ENCODE measurements around the gene MRPL24. TPM values are rescaled to one million over a fixed set of nuclear protein-coding genes. Genes with fewer than 3 reads are reported as not detected.

The MRPL24 gene
- total and polyA plus RNA-seq, 10 of the 15 experiments (the other 5 are each of a cell fraction or from before 2014, with no cell fraction given): 87.4 to 269 (median 134) TPM

DNA sequence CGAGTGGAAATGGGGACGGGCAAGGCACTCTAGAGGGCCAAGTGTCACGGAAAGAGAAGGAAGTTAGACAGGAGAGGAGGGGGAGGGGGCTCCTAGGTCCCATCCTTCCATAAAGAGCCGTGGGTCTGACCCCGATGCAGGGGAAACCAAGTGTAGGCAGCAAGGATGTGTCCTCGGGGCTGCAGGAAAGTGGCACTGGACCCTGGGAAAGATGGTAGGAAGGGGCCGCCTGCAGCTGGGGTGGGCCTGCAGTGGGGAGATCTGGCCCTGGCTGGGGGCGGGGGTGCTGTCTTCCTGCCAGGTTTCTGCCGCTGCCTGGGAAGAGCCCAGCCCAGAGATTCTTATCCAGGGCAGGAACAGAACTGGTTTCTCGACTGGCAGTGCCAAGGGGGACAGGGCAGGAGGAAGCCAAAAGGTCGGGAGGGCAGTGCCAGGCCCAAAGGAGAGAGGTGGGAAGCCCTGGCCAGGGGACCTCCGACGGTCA, 48.4 kb downstream of the MRPL24 start:
- H3K4me1 ChIP-seq (ENCODE audit: control insufficient read depth, insufficient read depth, low read length): no peaks in the 10 kb centered on the region
- SMC1A ChIA-PET (ENCODE audit: uncharacterized antibody, unreplicated experiment): interaction anchor here (4.0 kb wide), 1 partner anchor 33 kb away, joined by 168 read pairs; the partner anchor contains the start of genes ISG20L2 and METTL25B
- ATAC-seq: no peak
- RAD21 ChIA-PET (ENCODE audit: unreplicated experiment): interaction anchor here (4.3 to 10.2 kb wide), 3 partner anchors 14 to 167 kb away, joined by 28 to 173 read pairs (median 57); partner anchors contain the start of genes CRABP2, INSRR, ISG20L2 and METTL25B
- WGBS (ENCODE audit: insufficient coverage, insufficient replicate concordance, low lambda C conversion rate, missing lambda C conversion rate): 8% methylated on average over 13 of the region's 13 CpGs
- peaks cover 4% of the 10 kb centered on the region; the same call in 1 of the 2 replicates for H4K20me1 ChIP-seq (ENCODE audit: control insufficient read depth, insufficient read depth)
- H3K9ac ChIP-seq (ENCODE audit: control insufficient read depth, insufficient read depth, low read length): no peak overlapping the region
- no peak for TF ChIP-seq TARDBP (IDR thresholded peaks at IDR 0.05; ENCODE audit: borderline replicate concordance)
- TF ChIP-seq MYC (IDR thresholded peaks at IDR 0.05; ENCODE audit: insufficient read depth, insufficient read length, insufficient replicate concordance, low read length, severe bottlenecking): no peak
- TF ChIP-seq SP1 (IDR thresholded peaks at IDR 0.05; ENCODE audit: low read depth, low read length): no peak
- no peaks in the 10 kb centered on the region for H3K79me2 ChIP-seq (ENCODE audit: control insufficient read depth, insufficient read depth, low read length)
- no peak for FAIRE-seq
- CTCF ChIA-PET: interaction anchor here (1.0 to 11.1 kb wide), 5 partner anchors 12 to 167 kb away, joined by 3 to 433 read pairs (median 106); partner anchors contain the start of genes CRABP2, INSRR, ISG20L2 and METTL25B
- DNase-seq (ENCODE audit: low read depth, low spot score): no peak
- peaks cover 18 to 33% of the 10 kb centered on the region in 2 experiments for H3K27me3 ChIP-seq (replicated peaks in 1 of 2; ENCODE audit: control insufficient read depth in 2 of 2, insufficient read depth in 2 of 2, low read length in 1 of 2)
- BruUV-seq (replicated peaks): no TSS peak
- no peaks in the 10 kb centered on the region for H3K9me3 ChIP-seq (replicated peaks; ENCODE audit: control insufficient read depth, insufficient read depth, low read length)
- H2AFZ ChIP-seq (ENCODE audit: control insufficient read depth, low read depth, low read length): no peak overlapping the region
- H3K4me2 ChIP-seq (ENCODE audit: control insufficient read depth, insufficient read depth): no peak overlapping the region
- H3K4me3 ChIP-seq: no peak overlapping the region
- POLR2A ChIA-PET: no interaction called here
- H3K36me3 ChIP-seq (ENCODE audit: control insufficient read depth in 2 of 2, insufficient read depth in 2 of 2, low read length in 1 of 2): no peaks in the 10 kb centered on the region
- in situ Hi-C loops (cut with MboI) (no loop called here), intact Hi-C loops (cut with micrococcal nuclease; ENCODE audit: unreplicated experiment) (no loop called here)
- H3K27ac ChIP-seq (ENCODE audit: control insufficient read depth, insufficient read depth): no peak overlapping the region

DNA sequence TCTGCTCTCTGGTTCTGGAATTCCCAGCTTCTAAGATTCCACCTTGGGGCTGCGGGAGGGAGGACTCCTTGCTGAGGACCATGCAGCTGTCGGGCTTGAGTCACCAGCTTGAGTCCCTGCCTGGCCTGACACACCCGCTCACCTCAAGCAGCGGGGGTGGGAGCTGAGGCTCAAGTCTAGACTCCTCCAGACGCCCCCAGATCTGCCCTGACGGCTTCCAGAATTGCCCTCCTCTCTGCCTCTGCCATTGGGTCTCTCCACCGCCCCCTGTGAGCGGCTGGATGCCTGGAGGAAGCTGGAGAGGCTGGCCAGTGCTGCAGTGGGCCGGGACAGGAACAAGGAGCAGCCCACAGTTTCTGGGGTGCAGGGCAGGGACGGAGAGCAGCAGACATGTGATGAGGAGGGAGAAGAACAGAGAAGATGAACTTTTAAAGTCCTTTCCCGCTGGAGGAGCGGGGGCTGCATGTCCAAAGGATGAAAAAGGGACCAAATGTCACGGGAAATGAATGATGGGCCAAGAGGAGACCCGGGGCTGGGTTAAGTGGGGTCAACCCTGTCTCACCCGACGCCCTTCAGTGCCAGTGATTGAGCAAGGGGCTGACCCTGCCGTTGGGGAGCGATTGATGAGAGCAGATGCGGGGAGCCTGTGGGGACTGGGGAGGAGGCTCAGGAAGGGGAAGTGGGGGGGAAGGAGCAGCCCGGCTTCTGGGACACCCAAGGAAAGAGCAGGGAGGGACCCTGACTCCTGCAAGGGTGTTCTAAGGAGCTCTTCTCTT, 49.0 kb downstream of the MRPL24 start:
- no peak overlapping the region for H3K4me2 ChIP-seq (ENCODE audit: control insufficient read depth, insufficient read depth)
- intact Hi-C loops (cut with micrococcal nuclease; ENCODE audit: unreplicated experiment): no loop called here
- peaks cover 18 to 33% of the 10 kb centered on the region in 2 experiments for H3K27me3 ChIP-seq (replicated peaks in 1 of 2; ENCODE audit: control insufficient read depth in 2 of 2, insufficient read depth in 2 of 2, low read length in 1 of 2)
- no peak overlapping the region for H3K4me3 ChIP-seq
- H3K36me3 ChIP-seq (ENCODE audit: control insufficient read depth in 2 of 2, insufficient read depth in 2 of 2, low read length in 1 of 2): no peaks in the 10 kb centered on the region
- 6% methylated on average over 16 of the region's 20 CpGs for WGBS (ENCODE audit: insufficient coverage, insufficient replicate concordance, low lambda C conversion rate, missing lambda C conversion rate)
- ChIA-PET POLR2A (interaction anchor here (0.7 kb wide), 1 partner anchor 34 kb away, joined by 3 read pairs; no protein-coding TSS in a partner anchor), CTCF (interaction anchor here (1.0 to 11.1 kb wide), 9 partner anchors 9 to 199 kb away, joined by 3 to 433 read pairs (median 68); partner anchors contain the start of genes CRABP2, INSRR, ISG20L2 and METTL25B), RAD21 (ENCODE audit: unreplicated experiment) (interaction anchor here (4.3 to 10.2 kb wide), 3 partner anchors 15 to 168 kb away, joined by 28 to 173 read pairs (median 57); partner anchors contain the start of genes CRABP2, INSRR, ISG20L2 and METTL25B), SMC1A (ENCODE audit: uncharacterized antibody, unreplicated experiment) (interaction anchor here (1.1 to 4.0 kb wide), 3 partner anchors 15 to 169 kb away, joined by 3 to 168 read pairs (median 29); partner anchors contain the start of genes ISG20L2, METTL25B and NTRK1)
- no peak overlapping the region for H2AFZ ChIP-seq (ENCODE audit: control insufficient read depth, low read depth, low read length)
- H3K9ac ChIP-seq (ENCODE audit: control insufficient read depth, insufficient read depth, low read length): no peak overlapping the region
- FAIRE-seq: no peak
- no peak for DNase-seq (ENCODE audit: low read depth, low spot score)
- no TSS peak for BruUV-seq (replicated peaks)
- H3K9me3 ChIP-seq (replicated peaks; ENCODE audit: control insufficient read depth, insufficient read depth, low read length): no peaks in the 10 kb centered on the region
- ATAC-seq: no peak
- H4K20me1 ChIP-seq (ENCODE audit: control insufficient read depth, insufficient read depth): peaks cover 4% of the 10 kb centered on the region; the same call in 1 of the 2 replicates
- no peaks in the 10 kb centered on the region for H3K4me1 ChIP-seq (ENCODE audit: control insufficient read depth, insufficient read depth, low read length)
- in situ Hi-C loops (cut with MboI): no loop called here
- no peak overlapping the region for H3K27ac ChIP-seq (ENCODE audit: control insufficient read depth, insufficient read depth)
- TF ChIP-seq RFX5 (IDR thresholded peaks at IDR 0.05; ENCODE audit: low read depth, low read length) (no peak), RAD21 (IDR thresholded peaks at IDR 0.05; ENCODE audit: insufficient read depth, low read depth, low read length) (no peak)
- TF ChIP-seq, protein P1, sequence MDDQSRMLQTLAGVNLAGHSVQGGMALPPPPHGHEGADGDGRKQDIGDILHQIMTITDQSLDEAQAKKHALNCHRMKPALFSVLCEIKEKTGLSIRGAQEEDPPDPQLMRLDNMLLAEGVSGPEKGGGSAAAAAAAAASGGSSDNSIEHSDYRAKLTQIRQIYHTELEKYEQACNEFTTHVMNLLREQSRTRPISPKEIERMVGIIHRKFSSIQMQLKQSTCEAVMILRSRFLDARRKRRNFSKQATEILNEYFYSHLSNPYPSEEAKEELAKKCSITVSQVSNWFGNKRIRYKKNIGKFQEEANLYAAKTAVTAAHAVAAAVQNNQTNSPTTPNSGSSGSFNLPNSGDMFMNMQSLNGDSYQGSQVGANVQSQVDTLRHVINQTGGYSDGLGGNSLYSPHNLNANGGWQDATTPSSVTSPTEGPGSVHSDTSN (IDR thresholded peaks at IDR 0.05; ENCODE audit: insufficient replicate concordance, low read depth, low read length): no peak
- H3K79me2 ChIP-seq (ENCODE audit: control insufficient read depth, insufficient read depth, low read length): no peaks in the 10 kb centered on the region
